ENCODE measurements around the gene MYO9A.

The MYO9A gene

GRCh38 chr15:71804695-71805470 lies 313.1 kb downstream of the MYO9A start:
- no peak for DNase-seq

DNA sequence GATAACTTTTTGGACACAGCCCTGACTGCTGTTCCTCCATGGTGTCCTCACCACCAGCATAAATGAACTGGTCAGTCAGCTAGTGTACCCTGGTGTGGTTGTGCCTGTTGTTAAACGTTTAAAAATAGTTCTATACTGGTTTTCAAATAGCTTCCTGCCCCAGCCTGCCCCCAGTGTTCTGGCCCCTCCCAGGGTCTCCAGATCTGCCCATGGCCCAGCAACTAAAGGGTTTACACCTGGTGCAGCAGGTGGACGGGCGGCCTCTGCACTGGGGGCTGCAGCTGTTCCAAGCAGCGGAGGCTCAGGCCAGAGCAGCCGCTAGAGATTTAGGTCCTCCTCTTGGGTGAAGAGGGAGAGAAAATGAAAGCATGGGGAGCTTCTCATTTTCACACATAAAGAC lies 313.7 kb downstream of the MYO9A start:
- DNase-seq, result no peak

GRCh38 chr15:71802770-71803169 lies 315.2 kb downstream of the MYO9A start:
- DNase-seq, result no peak

DNA sequence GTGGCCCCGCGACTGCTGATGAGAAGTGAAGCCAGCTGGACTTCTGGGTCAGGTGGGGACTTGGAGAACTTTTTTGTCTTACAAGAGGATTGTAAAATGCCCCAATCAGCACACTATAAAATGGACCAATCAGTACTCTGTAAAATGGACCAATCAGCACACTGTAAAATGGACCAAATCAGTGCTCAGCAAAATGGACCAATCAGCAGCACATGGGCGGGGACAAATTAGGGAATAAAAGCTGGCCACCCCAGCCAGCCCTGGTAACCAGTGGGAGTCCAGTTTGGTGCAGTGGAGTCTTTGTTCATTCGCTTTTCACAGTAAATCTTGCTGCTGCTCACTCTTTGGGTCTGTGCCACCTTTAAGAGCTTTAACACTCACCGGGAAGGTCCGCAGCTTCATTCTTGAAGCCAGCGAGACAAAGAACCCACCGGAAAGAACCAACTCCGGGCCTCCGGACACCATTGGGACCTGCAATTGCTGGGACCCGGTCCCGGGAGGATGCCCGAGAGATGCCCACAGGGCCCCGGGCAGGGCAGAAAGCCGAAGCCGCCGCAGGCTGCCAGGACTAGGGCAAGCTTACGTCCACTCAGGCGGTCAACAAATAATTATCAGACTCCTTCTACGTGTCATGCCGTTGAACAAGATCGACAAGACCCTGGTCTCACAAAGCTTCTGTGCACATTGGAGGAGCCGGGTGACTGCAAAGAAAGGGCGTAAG lies 315.9 kb downstream of the MYO9A start:
- no peak for DNase-seq

- no peak for DNase-seq
These were observed 316.9 kb downstream of the MYO9A start for GRCh38 chr15:71800835-71801745.

DNA sequence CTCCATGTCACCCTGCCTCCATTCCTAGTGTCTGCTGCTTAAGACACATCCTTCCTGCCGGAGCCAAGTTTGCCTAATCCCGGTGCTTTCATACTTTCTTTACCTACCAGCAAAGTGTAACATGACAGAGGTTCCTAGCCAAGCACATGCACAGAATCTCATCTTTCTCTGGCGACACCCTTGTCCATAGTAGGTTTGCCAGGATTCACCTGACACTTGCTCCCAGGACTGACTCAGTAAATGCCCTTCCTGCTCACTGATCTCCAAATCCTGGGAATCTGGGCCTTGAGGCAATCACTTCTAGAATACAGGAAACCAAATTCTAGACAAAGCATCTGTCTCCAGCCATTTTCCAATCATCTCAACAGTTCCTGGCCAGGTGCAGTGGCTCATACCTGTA lies 317.8 kb downstream of the MYO9A start:
- no peak for DNase-seq

DNA sequence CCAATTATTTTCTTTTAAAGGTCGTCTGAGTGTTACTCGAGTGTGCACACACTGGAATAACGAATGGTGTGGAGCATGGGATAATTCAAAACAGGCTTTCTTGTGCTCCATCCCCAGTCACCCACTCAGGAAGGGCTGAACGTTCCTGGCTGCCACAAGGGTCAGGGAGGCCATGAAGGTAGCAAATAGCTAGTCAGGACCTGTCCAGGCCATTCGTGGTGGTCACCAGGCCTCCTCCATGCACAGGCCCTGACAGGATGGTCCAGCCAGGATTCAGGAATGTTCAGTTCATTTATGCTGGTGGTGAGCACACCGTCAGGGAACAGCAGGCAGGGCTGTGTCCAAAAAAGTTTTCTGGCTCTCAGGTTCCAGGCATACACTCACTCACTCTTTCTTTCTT lies 319.3 kb downstream of the MYO9A start:
- DNase-seq, result no peak

- DNase-seq, result no peak
These were observed 325.4 kb downstream of the MYO9A start for GRCh38 chr15:71792521-71792920.

DNA sequence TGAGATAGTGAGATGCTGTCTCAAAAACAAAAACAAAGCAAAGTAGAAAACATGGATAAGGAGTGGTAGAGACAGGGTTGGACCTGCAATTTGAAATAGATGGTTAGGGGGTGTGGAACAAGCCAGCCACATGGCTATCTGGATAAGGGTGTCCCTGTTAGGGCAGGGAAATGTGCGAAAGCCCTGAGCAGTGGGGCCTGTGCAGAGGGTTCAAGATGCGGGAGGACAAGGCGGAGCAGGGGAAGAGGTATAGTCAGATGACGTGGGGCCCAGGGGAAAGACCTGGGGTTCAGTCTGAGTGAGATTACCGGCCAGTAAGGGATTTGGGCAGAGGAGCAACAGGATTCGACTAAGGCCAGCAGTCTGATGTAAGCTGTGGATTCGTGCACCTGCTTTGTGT lies 326.0 kb downstream of the MYO9A start:
- DNase-seq, result no peak

GRCh38 chr15:71790081-71790480 lies 327.9 kb downstream of the MYO9A start:
- DNase-seq, result no peak

GRCh38 chr15:71789616-71790015 lies 328.3 kb downstream of the MYO9A start:
- no peak for DNase-seq

- no peak for DNase-seq
These were observed 329.0 kb downstream of the MYO9A start for GRCh38 chr15:71788646-71789579.

DNA sequence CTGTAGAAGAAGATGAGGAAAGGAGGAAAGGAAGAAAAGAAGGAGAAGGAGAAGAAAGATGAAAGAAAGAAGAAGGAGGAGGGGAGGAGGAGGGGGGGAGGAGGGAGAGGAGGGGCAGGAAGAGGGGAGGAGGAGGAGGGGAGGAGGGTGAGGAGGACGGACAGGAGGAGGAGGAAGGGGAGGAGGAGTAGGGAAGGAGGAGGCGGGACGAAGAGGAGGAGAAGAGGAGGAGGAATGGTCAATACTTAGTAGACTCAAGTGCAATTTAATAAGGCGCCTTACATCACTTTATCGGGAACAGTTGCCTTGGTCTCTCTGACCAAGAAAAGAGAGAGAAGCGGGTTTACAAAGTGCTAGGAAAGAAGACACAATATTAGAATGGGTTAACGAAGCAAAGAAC lies 331.3 kb downstream of the MYO9A start:
- no peak for DNase-seq

GRCh38 chr15:71785996-71786395 lies 332.0 kb downstream of the MYO9A start:
- DNase-seq, result no peak

GRCh38 chr15:71784719-71785118 lies 333.2 kb downstream of the MYO9A start:
- DNase-seq, result no peak

DNA sequence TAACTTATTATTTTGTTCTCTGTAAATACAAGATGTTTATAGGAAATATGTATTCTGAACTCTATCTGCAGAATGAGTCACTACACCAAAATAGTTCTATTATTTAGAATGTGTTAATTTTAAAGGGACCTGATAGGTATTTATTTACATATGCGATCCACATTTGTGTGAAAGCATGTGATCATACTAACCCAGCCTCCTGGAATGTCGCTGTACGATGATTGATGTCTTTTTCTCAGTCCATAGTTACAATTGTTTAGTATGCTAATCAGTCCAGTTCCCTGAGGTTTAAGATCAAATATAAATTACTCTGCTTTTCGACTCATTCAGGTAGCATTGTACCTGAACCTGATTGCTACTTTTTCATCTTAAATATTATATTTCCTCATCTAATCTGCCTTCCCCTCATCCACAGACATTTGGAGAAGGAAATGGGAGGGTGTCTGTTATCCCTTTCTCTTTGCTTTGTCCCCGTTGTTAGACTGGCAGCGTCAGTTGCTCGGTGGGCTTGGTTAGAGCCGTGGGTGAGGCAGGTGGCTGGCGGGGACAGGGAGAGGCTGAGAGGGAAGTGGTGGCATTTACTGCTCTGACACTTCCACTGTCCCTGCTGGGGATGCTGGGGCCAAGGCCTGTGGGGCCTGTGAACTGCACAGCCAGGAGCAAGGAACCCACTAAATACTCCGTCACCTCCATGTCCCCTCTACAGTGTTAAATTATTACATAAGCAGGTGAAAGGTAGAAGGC lies 335.4 kb downstream of the MYO9A start:
- no peak for DNase-seq

GRCh38 chr15:71781965-71782265 lies 336.0 kb downstream of the MYO9A start:
- DNase-seq, result no peak

GRCh38 chr15:71781179-71781964 lies 336.6 kb downstream of the MYO9A start:
- no peak for DNase-seq

GRCh38 chr15:71780115-71780976 lies 337.6 kb downstream of the MYO9A start:
- DNase-seq, result no peak
